Measurements from ENCODE around the gene CD79B. TPM values are rescaled to one million over a fixed set of nuclear protein-coding genes. Genes with fewer than 3 reads are reported as not detected.

The CD79B gene
- total and polyA plus RNA-seq, 2 of the 8 experiments (the other 6 are each of a cell fraction or from before 2014, with no cell fraction given), result 1.5 to 3.9 TPM

DNA sequence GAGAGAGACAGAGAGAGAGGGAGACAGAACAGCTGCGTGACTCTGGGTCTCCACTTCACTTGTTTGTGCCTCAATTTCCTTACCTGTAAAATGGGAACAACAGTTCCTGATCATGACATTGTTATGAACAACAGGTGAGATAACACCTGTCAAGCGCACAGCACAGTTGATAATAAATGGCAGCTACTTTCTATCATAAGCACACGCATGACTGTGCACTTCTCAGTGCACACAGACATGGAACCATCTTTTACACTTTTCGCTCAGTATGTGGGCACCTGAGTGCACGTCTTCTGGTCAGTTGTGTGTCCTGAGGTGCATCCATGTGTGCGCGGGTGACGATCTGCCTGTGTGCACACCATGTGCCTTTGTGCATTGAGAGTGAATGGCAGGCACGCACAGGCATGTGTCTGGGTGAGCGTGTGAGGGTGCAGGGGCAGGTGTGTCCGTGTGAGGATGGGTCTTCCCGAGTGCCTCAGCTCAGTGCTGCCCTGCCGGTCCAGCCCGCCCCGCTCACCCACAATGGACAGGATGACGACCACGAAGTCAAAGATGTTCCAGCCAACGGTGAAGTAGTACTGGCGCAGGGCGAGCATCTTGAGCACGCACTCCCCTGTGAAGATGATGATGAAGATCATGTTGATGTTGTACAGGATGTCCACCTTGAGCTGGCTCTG is 10.3 kb upstream of the CD79B start:
- Histone ChIP-seq H3K23me2 (ENCODE audit: low read depth, low read length) (no peaks in the 10 kb centered on the region), H3K4me3 (ENCODE audit: extremely low read depth in 1 of 4, insufficient read depth in 2 of 4, low read depth in 3 of 4, low read length in 4 of 4) (no peak overlapping the region), H3K56ac (replicated peaks; ENCODE audit: insufficient read length, low read depth, low read length) (no peak overlapping the region), H2BK20ac (ENCODE audit: low read length) (no peak overlapping the region), H4K91ac (replicated peaks; ENCODE audit: insufficient read length, low read length) (no peak overlapping the region), H4K20me1 (replicated peaks in 1 of 2; ENCODE audit: control insufficient read depth in 1 of 2, insufficient read depth in 2 of 2, low read length in 2 of 2) (peaks cover 0 to 5% of the 10 kb centered on the region in 2 experiments), H4K8ac (ENCODE audit: extremely low read depth, insufficient read depth, low read length) (no peak overlapping the region), H3K4me1 (replicated peaks in 1 of 4; ENCODE audit: control insufficient read depth in 3 of 4, insufficient read depth in 4 of 4, low read length in 3 of 4) (peaks cover 0 to 4% (median 1%) of the 10 kb centered on the region in 4 experiments; a peak in 4 of 7 replicates), H2AK5ac (ENCODE audit: low read depth, low read length) (no peak overlapping the region), H3K23ac (ENCODE audit: insufficient read length) (no peak overlapping the region), H3K36me3 (ENCODE audit: control insufficient read depth in 2 of 4, insufficient read depth in 4 of 4, low read length in 3 of 4) (peaks cover 0 to 21% (median 1%) of the 10 kb centered on the region in 4 experiments; a peak in 4 of 8 replicates), H2BK5ac (ENCODE audit: low read depth, low read length) (no peak overlapping the region), H3K18ac (ENCODE audit: extremely low read depth, low read length) (no peak overlapping the region), H3K14ac (ENCODE audit: insufficient read length) (no peak overlapping the region), H3K9me3 (ENCODE audit: insufficient read depth in 2 of 2, low read depth in 1 of 2, low read length in 1 of 2) (no peaks in the 10 kb centered on the region), H3K9ac (replicated peaks in 1 of 4; ENCODE audit: extremely low read depth in 1 of 4, low read depth in 3 of 4, low read length in 3 of 4) (no peak overlapping the region), H3K79me2 (ENCODE audit: control insufficient read depth in 1 of 2, insufficient read depth in 2 of 2, low read length in 2 of 2) (no peaks in the 10 kb centered on the region), H3K27ac (ENCODE audit: low read depth, low read length) (no peak overlapping the region), H2BK12ac (ENCODE audit: low read depth, low read length) (no peak overlapping the region), H2BK120ac (replicated peaks; ENCODE audit: low read depth, low read length) (no peak overlapping the region), H4K5ac (ENCODE audit: insufficient read length, low read depth, low read length) (no peak overlapping the region), H3K79me1 (ENCODE audit: low read depth, low read length) (no peaks in the 10 kb centered on the region), H3K4me2 (ENCODE audit: insufficient read depth in 1 of 2, low read depth in 2 of 2, low read length in 2 of 2) (no peak overlapping the region), H2BK15ac (ENCODE audit: low read length) (no peak overlapping the region), H3K4ac (replicated peaks; ENCODE audit: insufficient read length, low read depth, low read length) (no peak overlapping the region), H2AFZ (ENCODE audit: low read length) (no peak overlapping the region), H3K27me3 (replicated peaks in 1 of 4; ENCODE audit: control insufficient read depth in 3 of 4, extremely low read depth in 1 of 4, insufficient read depth in 3 of 4, low read length in 3 of 4) (no peaks in the 10 kb centered on the region)
- POLR2A ChIA-PET (ENCODE audit: partially characterized antibody), result interaction anchor here (0.8 to 1.9 kb wide), 2 partner anchors 10 to 24 kb away, joined by 3 to 5 read pairs; partner anchors contain the start of genes CD79B and GH1
- CTCF ChIA-PET (ENCODE audit: partially characterized antibody), result interaction anchor here (1.3 to 6.1 kb wide), 4 partner anchors 10 to 50 kb away, joined by 4 to 64 read pairs (median 35); partner anchors contain the start of genes CSHL1 and GH1
- FAIRE-seq (no peak), DNase-seq (ENCODE audit: low read depth in 1 of 2, low spot score in 2 of 2) (no peak)
- WGBS, 2 experiments (ENCODE audit: extremely low coverage in 1 of 2, insufficient coverage in 1 of 2, insufficient read length in 1 of 2, insufficient replicate concordance in 2 of 2, low coverage in 1 of 2, low lambda C conversion rate in 2 of 2, missing lambda C conversion rate in 1 of 2), result 90% methylated on average over 21 of the region's 21 CpGs; no CpG with 5 or more reads in 1 of the 2 experiments
- TF ChIP-seq TCF12 (IDR thresholded peaks at IDR 0.05; ENCODE audit: low read depth, low read length) (no peak), POLR2A (IDR thresholded peaks at IDR 0.05; ENCODE audit: control extremely low read depth in 1 of 2, low read depth in 2 of 2, low read length in 2 of 2) (no peak), PHF8 (conservative IDR thresholded peaks at IDR 0.05; ENCODE audit: low read depth, low read length) (no peak), CEBPB (IDR thresholded peaks at IDR 0.05; ENCODE audit: low read depth, low read length) (no peak), NRF1 (IDR thresholded peaks at IDR 0.05; ENCODE audit: low read depth, low read length) (no peak), TAF1 (IDR thresholded peaks at IDR 0.05; ENCODE audit: low read depth, low read length) (no peak), CHD1 (IDR thresholded peaks at IDR 0.05; ENCODE audit: low read depth, low read length) (no peak), CTCF (IDR thresholded peaks at IDR 0.05; ENCODE audit: control extremely low read depth in 1 of 3, insufficient read depth in 1 of 3, low read depth in 1 of 3, low read length in 3 of 3) (no peak), JUND (IDR thresholded peaks at IDR 0.05; ENCODE audit: low read length) (no peak), RFX5 (IDR thresholded peaks at IDR 0.05; ENCODE audit: borderline replicate concordance, low read depth, low read length) (no peak)
